ENCODE measurements around the gene TNFRSF4. TPM values are rescaled to one million over a fixed set of nuclear protein-coding genes. Genes with fewer than 3 reads are reported as not detected.

The TNFRSF4 gene
- total and polyA plus RNA-seq, 9 of the 15 experiments (the other 6 are each of a cell fraction or from before 2014, with no cell fraction given): 0.07 to 0.44 (median 0.19) TPM; not detected in 5

DNA sequence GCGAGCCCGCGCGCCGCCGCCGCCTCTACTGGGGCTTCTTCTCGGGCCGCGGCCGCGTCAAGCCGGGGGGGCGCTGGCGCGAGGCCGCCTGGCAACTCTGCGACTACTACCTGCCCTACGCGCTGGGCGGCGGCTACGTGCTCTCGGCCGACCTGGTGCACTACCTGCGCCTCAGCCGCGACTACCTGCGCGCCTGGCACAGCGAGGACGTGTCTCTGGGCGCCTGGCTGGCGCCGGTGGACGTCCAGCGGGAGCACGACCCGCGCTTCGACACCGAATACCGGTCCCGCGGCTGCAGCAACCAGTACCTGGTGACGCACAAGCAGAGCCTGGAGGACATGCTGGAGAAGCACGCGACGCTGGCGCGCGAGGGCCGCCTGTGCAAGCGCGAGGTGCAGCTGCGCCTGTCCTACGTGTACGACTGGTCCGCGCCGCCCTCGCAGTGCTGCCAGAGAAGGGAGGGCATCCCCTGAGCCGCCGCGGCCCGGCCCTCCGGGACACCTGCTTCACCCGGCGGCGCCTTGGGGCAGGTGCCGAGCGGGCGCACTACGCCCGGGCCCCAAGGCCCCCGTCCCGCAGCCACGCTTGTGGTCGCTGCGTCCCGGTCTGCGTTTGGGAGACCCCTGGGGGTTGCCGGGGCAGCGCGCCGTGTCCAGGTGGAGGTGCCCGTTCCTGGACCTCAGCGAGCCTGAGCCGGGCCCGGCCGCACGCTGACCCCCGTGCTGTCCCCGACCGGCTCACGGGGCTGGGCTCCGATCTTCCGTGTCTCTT lies 19.0 kb upstream of the TNFRSF4 start (continued):
- TF ChIP-seq, protein P1, sequence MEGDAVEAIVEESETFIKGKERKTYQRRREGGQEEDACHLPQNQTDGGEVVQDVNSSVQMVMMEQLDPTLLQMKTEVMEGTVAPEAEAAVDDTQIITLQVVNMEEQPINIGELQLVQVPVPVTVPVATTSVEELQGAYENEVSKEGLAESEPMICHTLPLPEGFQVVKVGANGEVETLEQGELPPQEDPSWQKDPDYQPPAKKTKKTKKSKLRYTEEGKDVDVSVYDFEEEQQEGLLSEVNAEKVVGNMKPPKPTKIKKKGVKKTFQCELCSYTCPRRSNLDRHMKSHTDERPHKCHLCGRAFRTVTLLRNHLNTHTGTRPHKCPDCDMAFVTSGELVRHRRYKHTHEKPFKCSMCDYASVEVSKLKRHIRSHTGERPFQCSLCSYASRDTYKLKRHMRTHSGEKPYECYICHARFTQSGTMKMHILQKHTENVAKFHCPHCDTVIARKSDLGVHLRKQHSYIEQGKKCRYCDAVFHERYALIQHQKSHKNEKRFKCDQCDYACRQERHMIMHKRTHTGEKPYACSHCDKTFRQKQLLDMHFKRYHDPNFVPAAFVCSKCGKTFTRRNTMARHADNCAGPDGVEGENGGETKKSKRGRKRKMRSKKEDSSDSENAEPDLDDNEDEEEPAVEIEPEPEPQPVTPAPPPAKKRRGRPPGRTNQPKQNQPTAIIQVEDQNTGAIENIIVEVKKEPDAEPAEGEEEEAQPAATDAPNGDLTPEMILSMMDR (IDR thresholded peaks at IDR 0.05 in 2 of 3, conservative IDR thresholded peaks at IDR 0.05 in 1 of 3; ENCODE audit: insufficient read depth in 2 of 3, low read depth in 1 of 3, low read length in 3 of 3): no peak
- TF ChIP-seq, protein P2, sequence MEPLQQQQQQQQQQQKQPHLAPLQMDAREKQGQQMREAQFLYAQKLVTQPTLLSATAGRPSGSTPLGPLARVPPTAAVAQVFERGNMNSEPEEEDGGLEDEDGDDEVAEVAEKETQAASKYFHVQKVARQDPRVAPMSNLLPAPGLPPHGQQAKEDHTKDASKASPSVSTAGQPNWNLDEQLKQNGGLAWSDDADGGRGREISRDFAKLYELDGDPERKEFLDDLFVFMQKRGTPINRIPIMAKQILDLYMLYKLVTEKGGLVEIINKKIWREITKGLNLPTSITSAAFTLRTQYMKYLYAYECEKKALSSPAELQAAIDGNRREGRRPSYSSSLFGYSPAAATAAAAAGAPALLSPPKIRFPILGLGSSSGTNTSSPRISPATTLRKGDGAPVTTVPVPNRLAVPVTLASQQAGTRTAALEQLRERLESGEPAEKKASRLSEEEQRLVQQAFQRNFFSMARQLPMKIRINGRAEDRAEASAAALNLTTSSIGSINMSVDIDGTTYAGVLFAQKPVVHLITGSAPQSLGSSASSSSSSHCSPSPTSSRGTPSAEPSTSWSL (CRISPR knock-in tag; IDR thresholded peaks at IDR 0.05; ENCODE audit: borderline replicate concordance): no peak
- TF ChIP-seq, protein P3, sequence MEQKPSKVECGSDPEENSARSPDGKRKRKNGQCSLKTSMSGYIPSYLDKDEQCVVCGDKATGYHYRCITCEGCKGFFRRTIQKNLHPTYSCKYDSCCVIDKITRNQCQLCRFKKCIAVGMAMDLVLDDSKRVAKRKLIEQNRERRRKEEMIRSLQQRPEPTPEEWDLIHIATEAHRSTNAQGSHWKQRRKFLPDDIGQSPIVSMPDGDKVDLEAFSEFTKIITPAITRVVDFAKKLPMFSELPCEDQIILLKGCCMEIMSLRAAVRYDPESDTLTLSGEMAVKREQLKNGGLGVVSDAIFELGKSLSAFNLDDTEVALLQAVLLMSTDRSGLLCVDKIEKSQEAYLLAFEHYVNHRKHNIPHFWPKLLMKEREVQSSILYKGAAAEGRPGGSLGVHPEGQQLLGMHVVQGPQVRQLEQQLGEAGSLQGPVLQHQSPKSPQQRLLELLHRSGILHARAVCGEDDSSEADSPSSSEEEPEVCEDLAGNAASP (IDR thresholded peaks at IDR 0.05): no peak
- TF ChIP-seq HDAC8 (tag; IDR thresholded peaks at IDR 0.05) (no peak), ZC3H4 (CRISPR knock-in tag; IDR thresholded peaks at IDR 0.05; ENCODE audit: borderline replicate concordance) (no peak), PTBP1 (IDR thresholded peaks at IDR 0.05; ENCODE audit: low read depth, low read length) (no peak), HNRNPL (IDR thresholded peaks at IDR 0.05; ENCODE audit: low read depth, low read length) (peak; percentile 55; the same call in 1 of the 2 replicates), ZNF274 (IDR thresholded peaks at IDR 0.05; ENCODE audit: borderline replicate concordance, low read depth, low read length) (no peak), ZNF764 (CRISPR knock-in tag; IDR thresholded peaks at IDR 0.05; ENCODE audit: low read depth) (no peak), PYGO2 (tag; IDR thresholded peaks at IDR 0.05) (no peak), ZNF785 (CRISPR knock-in tag; IDR thresholded peaks at IDR 0.05) (no peak), RFX1 (IDR thresholded peaks at IDR 0.05) (no peak), FIP1L1 (IDR thresholded peaks at IDR 0.05; ENCODE audit: low read depth, low read length, poor library complexity, severe bottlenecking) (peak; percentile 41), NCOA6 (IDR thresholded peaks at IDR 0.05) (no peak), POLR3G (IDR thresholded peaks at IDR 0.05; ENCODE audit: extremely low read depth, insufficient read length, insufficient replicate concordance) (no peak), FOXJ2 (tag; IDR thresholded peaks at IDR 0.05) (no peak), MTA3 (IDR thresholded peaks at IDR 0.05; ENCODE audit: borderline replicate concordance) (0 out of 2 replicates have a peak, but pooled peaks have one; percentile 25), NR3C1 (CRISPR knock-in tag; IDR thresholded peaks at IDR 0.05) (no peak; the same call in 1 of the 2 replicates), ZKSCAN1 (IDR thresholded peaks at IDR 0.05; ENCODE audit: low read depth, low read length) (no peak)
- TF ChIP-seq, protein P4, sequence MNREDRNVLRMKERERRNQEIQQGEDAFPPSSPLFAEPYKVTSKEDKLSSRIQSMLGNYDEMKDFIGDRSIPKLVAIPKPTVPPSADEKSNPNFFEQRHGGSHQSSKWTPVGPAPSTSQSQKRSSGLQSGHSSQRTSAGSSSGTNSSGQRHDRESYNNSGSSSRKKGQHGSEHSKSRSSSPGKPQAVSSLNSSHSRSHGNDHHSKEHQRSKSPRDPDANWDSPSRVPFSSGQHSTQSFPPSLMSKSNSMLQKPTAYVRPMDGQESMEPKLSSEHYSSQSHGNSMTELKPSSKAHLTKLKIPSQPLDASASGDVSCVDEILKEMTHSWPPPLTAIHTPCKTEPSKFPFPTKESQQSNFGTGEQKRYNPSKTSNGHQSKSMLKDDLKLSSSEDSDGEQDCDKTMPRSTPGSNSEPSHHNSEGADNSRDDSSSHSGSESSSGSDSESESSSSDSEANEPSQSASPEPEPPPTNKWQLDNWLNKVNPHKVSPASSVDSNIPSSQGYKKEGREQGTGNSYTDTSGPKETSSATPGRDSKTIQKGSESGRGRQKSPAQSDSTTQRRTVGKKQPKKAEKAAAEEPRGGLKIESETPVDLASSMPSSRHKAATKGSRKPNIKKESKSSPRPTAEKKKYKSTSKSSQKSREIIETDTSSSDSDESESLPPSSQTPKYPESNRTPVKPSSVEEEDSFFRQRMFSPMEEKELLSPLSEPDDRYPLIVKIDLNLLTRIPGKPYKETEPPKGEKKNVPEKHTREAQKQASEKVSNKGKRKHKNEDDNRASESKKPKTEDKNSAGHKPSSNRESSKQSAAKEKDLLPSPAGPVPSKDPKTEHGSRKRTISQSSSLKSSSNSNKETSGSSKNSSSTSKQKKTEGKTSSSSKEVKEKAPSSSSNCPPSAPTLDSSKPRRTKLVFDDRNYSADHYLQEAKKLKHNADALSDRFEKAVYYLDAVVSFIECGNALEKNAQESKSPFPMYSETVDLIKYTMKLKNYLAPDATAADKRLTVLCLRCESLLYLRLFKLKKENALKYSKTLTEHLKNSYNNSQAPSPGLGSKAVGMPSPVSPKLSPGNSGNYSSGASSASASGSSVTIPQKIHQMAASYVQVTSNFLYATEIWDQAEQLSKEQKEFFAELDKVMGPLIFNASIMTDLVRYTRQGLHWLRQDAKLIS (CRISPR knock-in tag; IDR thresholded peaks at IDR 0.05): no peak

Measured in K562 (cell line).